Right hindlimb (tissue), 1 donor: Measurements from ENCODE around the gene ZNF454.

ENCODE experiments used
- DNase-seq: peaks from one replicate; pipeline ENCODE4 v3.0.0-alpha.2; 2018

ZNF454 gene

DNA sequence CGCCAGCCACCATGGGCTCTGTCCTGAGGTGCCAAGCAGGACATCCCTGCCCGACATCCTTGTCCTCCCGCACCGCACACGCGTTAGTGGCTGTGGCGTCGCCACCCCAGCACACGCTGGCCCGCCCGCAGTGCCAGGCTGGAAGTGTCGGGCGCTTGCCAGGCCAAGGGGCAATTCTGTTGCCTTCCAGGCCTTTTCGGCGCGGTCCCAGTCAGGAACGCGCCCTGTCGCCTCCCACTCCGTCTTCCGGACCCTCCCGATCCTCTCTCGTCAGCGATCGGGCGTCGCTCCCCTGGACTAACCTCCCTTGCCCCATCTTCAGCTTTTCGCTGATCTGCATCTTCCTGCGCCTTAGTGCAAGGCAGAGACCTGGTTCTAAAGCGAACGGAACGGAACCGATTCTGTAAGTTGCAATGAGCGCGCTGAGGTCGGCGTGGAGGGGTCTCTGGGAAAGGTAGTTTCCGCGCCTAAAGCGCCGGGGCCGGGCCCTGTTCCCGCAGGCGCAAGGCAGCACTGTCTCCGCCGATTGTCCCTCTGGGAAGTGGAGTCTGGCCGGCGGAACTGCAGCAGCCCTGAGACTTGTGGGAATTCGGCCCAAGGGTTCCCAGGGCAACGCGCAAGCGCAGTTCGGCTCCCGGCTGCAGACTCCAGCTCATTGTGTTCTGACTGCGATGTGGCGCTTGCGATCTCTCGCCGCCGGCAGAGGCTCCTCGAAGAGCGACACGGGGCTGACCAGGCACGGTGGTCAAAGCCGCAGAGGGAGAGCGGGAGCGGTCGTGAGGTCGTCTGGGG lies at the start of gene ZNF454:
ZNF454 (plus strand) TSS at position 630 of the 792 bp plus-strand sequence. CDS start 1,594 bp downstream, outside the sequence.
- DNase-seq: peak; percentile 96

DNA sequence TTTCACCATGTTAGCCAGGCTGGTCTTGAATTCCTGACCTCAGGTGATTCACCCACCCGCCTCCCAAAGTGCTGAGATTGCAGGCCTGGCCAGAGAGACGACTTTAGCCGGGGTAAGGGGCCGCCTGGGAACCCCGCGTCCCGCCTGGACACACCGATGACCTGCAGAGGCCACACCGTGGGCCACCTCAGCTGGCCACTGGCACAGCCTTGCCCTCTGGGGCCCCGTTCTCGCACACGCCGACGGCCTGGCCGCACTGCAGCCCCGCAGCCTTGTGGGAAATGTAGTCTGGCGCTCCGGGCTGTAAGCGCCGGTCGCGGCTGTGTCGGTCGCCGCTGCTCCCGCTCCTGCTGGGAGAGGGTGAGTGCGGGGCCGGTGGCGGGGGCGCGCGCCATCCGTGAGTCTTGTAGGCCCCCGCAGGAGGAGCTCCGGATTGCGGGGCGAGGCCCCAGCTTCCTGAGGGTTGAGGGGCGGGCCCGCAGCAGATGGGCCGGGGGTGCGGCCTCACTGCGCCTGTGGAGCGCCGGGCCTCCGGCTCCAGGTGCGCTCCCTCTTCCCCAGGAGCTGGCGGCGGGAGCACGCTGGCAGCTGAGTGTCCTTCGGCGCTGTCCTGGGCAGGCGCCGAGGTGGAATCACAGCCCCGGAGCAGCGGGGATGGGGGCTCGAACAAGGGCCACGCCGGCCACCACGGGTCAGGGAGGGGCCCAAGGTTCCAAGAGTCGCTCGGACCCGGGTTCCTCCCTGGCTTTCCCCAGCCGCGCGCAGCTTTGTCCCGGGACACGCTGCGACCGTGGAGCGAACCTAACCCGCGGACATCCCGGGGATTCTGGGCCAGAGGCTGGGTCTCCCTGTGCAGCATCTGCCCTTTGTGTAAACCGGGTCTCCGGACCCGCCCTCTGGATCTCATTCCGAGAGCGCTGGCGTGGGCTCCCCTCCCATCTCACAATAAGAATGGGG lies 45.1 kb upstream of the ZNF454 start, which contains the start of gene ZFP2:
ZFP2 (plus strand) TSS at position 299 of the 957 bp plus-strand sequence. CDS start 35,401 bp downstream, outside the sequence.
- peak; percentile 81 for DNase-seq

DNA sequence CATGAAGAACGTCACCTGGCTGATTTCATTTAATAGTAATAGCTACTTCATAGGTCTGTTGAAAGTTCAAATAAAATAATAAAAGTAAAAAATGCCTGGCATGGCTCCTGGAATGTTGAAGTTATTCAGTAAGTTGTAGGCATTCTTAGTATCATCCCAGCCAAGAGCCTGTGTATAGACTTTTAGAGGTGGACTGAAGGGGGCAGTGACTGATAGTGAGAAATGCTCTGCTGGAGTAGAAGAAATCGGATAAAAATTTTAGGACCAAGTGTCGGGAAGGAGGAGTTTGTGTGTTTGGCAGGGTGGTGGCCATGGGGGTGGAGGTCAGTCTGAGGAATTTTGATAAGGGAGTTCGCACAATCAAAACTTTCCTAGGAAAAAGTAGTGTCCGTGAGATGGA lies 41.7 kb upstream of the ZNF454 start:
- DNase-seq: no peak

DNA sequence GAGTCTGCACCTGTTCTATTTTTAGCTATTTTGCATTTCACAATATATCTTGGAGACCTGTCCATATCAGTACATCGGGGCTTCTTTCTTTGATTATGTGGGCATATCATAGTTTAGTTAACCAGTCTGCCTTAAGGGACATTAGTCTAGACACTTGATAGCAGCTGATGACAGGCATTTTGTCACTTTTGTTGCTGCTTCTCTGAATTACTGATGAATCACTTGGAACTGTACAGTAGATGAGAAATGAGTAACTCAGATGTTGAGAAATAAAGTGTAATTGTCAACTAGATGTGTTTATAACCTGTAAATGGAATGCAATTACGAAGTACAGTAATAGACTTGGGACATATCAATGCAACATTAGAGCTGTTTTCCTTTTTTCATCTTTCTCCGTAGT lies 38.1 kb upstream of the ZNF454 start:
- DNase-seq: no peak

DNA sequence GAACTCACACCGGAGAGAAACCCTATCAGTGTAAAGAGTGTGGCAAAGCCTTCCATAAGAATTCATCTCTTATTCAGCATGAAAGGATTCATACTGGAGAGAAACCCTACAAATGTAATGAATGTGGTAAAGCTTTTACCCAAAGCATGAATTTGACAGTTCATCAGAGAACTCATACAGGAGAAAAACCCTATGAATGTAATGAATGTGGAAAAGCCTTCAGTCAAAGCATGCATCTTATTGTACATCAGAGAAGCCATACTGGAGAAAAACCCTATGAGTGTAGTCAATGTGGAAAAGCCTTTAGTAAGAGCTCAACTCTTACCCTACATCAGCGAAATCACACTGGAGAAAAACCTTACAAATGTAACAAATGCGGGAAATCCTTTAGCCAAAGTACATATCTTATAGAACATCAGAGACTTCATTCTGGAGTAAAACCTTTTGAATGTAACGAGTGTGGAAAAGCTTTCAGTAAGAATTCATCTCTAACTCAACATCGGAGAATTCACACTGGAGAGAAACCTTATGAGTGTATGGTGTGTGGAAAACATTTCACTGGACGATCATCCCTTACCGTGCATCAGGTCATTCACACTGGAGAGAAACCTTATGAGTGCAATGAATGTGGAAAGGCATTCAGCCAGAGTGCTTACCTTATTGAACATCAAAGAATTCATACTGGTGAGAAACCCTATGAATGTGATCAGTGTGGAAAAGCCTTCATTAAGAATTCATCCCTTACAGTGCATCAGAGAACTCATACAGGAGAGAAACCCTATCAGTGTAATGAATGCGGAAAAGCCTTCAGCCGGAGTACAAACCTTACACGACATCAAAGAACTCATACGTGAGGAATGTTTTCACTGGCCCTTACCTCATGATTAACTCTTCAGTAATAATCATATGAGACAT lies 8.9 kb upstream of the ZNF454 start:
- DNase-seq: no peak

DNA sequence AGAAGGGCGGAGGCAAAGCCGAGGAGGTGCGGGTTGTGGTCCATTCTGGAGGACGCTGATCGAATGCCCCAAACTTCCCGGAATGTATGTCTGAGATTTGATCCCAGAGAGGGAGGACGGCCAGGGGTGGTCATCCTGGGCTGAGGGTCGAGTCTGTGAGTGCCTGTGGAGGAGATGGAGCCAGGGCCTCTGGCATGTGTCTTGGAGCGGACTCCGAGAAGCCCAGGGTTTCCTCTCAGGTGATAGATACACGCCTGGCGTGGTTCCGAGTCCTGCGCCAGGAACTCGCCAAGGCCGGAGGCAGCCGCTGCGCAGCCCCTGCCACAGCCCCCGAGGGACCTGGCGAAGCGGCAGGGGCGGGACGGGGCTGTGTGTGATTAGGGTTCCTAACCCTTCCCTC lies 363 bp downstream of the ZNF454 start:
- peak; percentile 48 for DNase-seq

DNA sequence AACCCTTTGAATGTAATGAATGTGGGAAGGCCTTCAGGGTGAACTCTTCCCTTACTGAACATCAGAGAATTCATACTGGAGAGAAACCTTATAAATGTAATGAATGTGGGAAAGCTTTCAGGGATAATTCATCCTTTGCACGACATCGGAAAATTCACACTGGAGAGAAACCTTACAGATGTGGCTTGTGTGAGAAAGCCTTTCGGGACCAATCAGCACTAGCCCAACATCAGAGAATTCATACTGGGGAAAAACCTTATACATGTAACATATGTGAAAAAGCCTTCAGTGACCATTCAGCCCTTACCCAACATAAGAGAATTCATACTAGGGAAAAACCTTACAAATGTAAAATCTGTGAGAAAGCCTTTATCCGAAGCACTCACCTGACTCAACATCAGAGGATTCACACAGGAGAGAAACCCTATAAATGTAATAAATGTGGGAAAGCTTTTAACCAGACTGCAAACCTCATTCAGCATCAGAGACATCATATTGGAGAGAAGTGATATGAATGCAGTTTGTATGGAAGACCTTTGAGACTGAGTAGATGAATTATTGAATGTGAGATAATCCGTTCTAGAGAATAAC lies 24.6 kb downstream of the ZNF454 start:
- DNase-seq: no peak

DNA sequence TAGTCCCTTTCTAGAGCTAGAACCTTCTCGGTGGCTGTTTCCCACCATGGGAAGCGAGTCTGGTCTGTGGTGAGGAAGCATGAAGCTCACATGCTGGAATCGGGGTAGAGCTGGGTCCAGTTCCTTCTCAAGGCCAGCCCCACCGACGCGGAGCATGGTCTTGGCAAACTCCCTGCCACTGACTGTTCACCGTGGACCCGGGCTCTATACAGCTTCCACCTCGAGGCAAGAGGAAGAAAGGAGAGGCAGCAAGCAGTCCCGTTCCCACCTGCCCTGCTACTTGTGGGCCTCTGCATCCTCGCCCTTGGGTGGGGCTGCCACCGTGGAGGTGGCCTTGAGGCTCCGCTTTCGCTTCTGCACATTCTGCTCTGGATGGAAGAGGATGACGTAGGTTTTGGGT lies 40.4 kb downstream of the ZNF454 start:
- DNase-seq: no peak

DNA sequence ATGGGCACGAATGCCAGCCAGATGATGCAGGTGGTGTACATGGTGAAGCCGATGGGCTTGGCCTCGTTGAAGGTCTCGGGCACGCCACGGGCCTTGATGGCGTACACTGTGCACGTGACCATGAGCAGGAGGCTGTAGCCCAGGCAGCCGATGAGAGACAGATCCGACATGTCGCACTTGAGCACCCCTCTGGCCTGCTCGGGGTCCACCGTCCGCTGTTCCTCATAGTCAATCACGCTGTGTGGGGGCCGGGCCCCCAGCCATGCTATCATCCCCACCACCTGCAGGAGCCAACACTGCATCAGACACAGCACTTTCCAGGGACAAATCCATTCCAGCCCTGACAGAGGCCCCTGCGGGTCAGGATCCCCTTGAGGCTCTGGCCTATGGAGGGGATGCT lies 41.9 kb downstream of the ZNF454 start:
- DNase-seq: no peak

DNA sequence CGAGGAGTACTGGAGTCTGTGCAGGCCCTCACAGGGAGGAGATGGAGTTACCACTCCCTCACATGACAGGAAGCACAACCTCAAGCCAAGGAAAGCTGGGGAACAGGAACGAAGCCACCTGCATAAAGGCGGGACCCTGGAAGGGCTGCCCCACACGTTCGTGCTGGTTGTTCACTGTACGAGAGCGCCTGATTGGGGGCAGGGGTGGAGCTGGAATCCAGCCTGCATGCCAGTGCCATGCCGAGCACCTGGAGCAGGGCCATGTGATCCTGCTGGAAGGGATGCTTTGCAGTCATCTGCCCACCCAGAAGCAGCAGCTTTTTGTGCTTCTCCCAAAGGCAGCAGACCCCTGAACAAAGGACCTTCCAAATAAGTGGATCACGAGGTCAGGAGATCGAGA lies 42.7 kb downstream of the ZNF454 start:
- DNase-seq: no peak

DNA sequence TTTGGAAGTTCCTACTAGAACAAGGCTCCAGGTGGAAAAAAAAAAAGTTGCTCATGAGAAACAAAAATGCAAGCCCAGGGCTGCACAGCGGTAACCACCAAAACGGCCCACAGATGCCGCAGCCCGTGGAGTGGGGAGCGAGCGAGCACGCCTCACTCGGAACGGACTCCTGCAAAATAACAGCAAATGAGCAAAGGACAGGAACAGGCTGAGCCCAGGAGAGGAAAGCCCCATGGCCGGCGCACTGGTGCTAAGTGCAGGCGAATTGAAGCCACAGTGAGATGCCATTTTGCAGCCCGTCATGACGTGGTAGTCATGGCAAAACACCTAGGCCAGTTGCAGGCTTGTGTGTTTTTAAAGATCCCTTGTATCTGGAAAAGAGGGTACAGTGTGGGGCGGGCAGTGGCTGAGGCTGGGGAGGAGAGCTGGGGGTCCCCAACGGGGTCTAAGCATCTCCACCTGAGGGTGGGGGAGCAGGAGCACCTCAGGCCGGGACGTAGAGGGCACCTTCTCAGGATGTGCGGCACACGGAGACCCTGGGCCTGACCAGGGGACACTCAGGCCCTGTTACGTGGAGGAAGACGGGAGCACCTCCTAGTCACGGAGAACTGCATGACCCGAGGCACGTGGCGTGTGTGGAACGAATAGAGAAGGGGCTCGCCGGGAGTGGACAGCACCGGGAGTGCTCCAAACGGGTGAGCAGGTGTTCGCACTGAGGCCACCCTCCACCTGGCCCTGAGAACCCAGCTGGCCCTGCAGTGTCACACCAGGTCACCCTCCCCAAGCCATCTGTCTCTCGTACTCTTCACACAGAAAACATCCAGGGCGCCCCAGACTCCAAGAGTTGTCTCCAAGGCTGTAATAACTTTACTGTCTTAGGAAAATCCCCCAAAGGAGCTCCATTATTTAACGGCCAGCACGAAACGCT lies 43.4 kb downstream of the ZNF454 start:
- DNase-seq: no peak

DNA sequence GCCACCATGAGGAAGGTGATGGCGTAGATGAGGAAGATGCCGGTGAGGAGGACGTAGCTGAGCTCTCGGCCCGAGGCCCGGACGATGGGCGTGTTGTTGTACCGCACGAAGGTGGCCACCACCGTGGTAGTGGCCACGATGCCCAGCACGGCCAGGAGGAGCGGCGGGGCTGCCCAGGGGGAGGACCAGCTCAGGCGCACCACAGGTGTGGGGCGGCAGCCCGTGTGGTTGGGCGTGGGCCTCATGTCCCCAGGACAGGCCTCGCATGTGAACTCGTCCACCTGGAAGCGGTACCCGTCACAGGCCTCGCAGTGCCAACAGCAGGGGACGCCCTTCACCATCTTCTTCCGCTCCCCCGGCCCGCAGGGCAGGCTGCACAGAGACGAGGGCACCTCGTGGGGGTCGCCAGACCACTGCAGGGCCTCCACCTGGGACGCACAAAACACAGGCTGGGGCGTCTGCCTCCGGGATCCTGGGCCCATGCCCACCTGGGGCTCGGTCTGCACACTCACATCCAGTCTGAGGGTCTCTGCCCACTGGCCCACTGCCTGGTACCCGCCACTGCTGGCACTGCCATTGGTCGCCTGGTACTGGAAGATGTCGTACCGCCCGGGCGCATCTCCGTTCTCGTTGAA lies 45.4 kb downstream of the ZNF454 start:
- DNase-seq: no peak

DNA sequence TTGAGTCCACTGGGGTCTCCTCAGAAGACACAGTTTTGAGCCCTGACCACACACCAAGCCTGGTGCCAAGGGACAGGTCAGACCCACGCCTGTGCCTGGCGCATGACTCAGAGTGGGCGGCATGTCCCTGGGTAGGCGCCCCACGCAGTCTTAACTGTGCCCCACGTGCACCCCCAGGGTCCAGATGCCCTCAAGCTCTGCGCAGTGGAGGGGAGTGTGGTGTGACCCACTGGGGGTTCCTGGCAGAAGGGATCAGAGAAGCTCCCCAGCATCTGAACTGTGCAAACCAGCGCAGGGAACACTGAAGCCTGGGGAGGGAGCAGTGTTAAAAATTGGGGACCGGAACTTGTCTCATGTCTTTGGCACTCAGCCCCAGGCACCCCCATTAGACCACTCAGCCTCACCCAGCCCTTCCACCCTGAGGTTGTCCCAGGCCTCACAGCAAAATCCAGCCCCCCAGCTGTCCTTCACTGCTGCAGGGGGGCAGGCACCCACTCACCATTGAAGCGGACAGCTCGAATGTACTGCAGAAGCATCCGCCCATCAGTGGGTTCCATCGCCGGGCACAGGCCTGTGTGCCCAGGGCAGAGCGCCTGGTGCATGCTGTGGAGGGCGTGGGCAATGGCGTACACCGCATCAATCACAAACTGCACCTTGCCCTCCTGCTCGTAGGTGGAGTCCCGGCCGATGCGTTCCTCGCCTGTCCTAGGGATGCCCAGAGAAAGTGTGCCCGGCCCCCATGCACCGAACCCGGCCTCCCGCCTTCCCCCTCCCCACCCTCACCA lies 47.6 kb downstream of the ZNF454 start:
- no peak for DNase-seq

DNA sequence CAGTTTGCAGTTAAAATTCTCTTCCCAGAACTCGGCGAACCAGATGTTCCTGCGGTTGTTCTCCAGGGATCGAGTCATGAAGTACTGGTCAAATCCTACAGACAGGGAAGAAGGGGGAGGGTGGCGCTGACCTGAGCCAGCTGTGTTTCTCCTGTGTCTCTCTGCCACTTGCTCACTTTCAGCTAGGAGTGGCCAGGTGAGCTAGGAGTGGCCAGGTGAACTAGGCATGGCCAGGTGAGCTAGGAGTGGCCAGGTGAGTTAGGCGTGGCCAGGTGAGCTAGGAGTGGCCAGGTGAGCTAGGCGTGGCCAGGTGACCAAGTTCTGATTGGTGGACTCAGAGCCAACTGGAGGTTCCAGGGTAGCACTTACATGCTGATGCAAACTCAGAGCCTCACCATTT lies 48.3 kb downstream of the ZNF454 start:
- no peak for DNase-seq

DNA sequence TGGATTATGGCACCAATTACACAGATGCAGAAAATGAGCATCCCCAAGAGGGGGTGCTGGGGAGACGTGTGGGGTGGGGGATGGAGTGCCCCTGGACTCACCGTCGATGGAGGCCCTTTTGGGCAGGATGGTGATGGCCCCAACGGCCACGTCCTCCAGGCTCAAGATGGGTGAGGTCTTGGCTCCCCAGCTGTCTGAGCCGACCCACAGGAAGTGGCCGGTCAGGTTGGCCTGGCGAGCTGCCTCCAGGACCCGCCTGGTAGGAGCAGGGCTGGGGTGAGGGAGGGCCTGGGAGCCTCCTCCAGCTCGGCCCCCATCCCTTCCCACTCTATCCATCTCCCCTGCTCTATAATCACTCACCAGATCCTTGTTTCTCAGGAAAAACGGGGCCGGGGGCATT lies 49.5 kb downstream of the ZNF454 start:
- DNase-seq: no peak

DNA sequence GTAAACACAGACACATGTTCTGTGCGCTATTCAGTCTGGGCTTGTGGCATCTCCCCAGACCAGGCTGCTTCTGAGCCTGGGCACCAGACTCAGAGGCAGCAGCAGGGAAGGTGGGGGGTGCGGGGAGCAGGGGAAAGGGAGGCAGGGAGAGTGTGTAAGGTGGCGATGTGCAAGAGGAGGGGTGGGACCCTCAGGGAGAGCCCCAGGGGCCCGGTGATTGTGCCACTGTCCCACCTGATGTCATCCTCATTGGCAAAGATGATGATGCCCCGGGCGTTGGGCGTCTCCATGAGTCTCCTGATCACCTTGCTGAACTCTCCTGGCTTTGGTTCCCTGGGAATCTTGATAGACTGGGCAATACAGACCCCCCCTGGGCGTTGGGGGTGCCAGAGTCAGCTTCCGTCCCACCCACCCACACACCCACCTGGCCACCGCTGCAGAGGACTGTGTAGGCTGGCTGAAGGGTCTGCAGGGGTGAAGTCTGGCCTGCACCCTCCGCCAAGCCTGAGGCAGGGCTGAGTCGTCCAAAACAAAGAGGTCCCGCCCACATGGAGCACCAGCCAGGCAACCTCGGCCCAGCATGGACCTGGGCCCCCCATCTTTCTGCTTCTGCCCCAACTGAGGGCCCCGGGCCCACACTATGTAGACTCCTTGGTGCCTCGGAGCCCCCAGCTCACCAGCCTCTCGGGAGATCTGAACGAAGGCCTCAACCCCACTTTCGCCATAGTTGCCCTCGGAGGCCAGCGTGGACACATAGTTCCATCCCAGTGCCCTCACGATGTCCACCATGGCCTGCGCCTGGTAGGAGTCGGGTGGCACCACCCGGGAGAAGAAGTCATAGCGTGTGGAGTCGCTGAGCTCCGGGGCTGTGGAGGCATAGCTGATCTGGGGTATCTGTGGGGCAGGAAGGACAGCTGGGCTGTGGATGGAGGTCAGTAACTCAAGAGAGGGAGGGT lies 50.5 kb downstream of the ZNF454 start:
- no peak for DNase-seq

DNA sequence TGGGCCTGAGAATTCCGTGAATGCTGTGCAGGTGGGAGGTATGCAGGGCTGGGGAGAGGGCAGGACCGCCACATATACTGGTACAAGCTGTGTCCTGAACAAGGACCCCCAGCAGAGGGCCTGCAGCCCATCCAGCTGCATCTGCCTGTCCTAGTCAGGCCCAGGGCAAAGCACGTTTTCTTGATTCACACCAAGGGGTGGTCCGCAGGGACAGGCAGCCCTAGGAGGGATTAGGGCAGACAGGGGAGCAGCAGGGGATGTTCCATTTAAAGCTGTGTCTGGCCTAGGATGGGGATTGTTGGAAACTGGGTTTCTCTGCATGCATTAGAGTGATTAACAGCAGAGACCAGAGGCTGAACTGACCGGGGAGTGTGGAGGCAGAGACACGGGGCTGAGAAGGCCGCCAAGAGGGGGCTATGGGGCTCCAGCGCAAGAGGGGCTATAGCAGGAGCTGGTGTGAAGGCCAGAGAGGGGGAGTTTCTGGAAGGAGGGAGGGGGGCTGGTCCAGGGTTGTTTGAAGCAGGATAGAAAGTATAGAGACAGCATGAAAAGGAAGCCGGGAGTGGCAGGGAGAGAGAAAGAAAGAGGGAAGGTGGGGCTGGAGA lies 51.4 kb downstream of the ZNF454 start:
- no peak for DNase-seq

DNA sequence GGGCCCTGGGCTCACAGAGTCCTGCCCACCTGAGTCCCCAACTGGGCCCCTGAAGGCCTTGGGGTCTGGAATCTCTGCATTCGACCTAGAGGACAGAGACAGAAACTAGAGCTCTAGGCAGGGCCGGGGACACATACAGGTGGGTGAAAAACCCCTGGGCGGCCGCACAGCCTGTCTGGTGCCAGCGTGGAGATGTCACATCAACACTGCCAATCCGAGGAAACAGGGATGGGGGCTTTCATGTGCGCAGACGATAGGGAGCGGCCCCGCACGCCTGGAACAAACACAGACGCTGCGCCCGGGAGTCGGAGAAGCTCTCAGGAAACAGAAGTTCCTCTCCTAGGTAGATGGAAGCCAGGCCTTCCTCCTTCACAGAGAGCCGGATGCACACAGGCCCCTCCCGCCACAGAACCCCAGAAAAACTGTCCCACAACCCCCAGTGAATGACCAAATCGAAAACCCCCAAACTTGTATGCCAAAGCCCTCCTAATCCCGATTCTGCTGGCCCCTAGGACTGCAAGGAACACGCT lies 52.3 kb downstream of the ZNF454 start:
- no peak for DNase-seq
